Activated CD8-positive, alpha-beta T cell treated with anti-CD3 and anti-CD28 coated beads for 36 hours (primary cell): ENCODE results near the gene ALDH3A2. TPM values are rescaled to one million over a fixed set of nuclear protein-coding genes. Genes with fewer than 3 reads are reported as not detected.

ENCODE experiments used
- ATAC-seq: fragments of 200-7000 bp; cut with Tn5 transposase; one replicate; pipeline ENCODE4 v1.10.0; 2021; ENCODE audit warnings: mild to moderate bottlenecking, moderate library complexity
- CTCF ChIA-PET: fragments of 350-600 bp; sonication (Branson Sonifier 250); formaldehyde crosslinking; loops from one replicate; lab custom pipeline; 2021; ENCODE audit warnings: antibody characterized with exemption; lab: Charles Lee
- POLR2A ChIA-PET: fragments of 350-600 bp; sonication (Branson Sonifier 250); formaldehyde crosslinking; loops from one replicate; lab custom pipeline; 2021; ENCODE audit warnings: antibody characterized with exemption; lab: Charles Lee
- DNase-seq: peaks from one replicate; pipeline ENCODE4 v3.0.0-alpha.2; 2020
- H3K27ac Mint-ChIP-seq: one replicate; pipeline ENCODE4 v1.8.0; 2021; ENCODE audit warnings: mild to moderate bottlenecking, mixed read lengths
- H3K27me3 Mint-ChIP-seq: one replicate; pipeline ENCODE4 v1.8.0; 2021; ENCODE audit warnings: mixed read lengths
- H3K36me3 Mint-ChIP-seq: one replicate; pipeline ENCODE4 v1.8.0; 2021; ENCODE audit warnings: low read depth, mixed read lengths
- H3K4me1 Mint-ChIP-seq: one replicate; pipeline ENCODE4 v1.8.0; 2021; ENCODE audit warnings: low read depth, mixed read lengths
- H3K4me3 Mint-ChIP-seq: one replicate; pipeline ENCODE4 v1.8.0; 2021; ENCODE audit warnings: mild to moderate bottlenecking, moderate library complexity, mixed read lengths
- H3K9me3 Mint-ChIP-seq: one replicate; pipeline ENCODE4 v1.8.0; 2021; ENCODE audit warnings: mixed read lengths
- CTCF ChIP-seq: fragments of 200-600 bp; IDR thresholded peaks from one replicate; pipeline ENCODE4 v1.8.0; 2022; ENCODE audit warnings: antibody characterized with exemption, mild to moderate bottlenecking
- intact Hi-C: fragments of 100-400 bp; cut with micrococcal nuclease; formaldehyde crosslinking; loops from one replicate; pipeline ENCODE4 v1.10.0; 2022
- total RNA-seq, 2 experiments: library from RNA; stranded (reverse); gene quantifications; one replicate each; pipeline ENCODE4 v1.2.3, GENCODE V29; 2021

The ALDH3A2 gene
- total RNA-seq, 2 experiments from 2014 or later: 17.6 to 20.3 TPM

DNA sequence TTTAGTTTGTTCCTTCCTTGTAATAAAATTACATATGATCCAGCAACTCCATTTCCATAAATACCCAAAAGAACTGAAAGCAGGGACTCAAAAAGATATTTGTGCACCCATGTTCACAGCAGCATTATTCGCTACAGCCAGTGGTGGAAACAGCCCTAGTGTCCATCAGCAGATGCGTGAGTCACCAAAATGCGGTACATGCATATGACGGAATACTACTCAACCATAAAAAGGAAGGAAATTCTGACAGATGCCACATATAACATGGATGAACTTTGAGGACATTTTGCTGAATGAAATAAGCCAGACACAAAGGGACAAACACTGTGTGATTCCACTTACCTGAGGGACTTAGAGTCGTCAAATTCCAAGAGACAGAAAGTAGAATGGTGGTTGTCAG is 76.9 kb downstream of the ALDH3A2 start:
- intact Hi-C loops: no loop called here
- no peaks in the 10 kb centered on the region for H3K9me3 Mint-ChIP-seq
- ATAC-seq: no peak
- CTCF ChIA-PET: interaction anchor here (0.8 kb wide), 1 partner anchor 19 kb away, joined by 3 read pairs; no protein-coding TSS in a partner anchor
- H3K27me3 Mint-ChIP-seq: no peaks in the 10 kb centered on the region
- H3K27ac Mint-ChIP-seq: no peak overlapping the region
- H3K4me3 Mint-ChIP-seq: no peak overlapping the region
- TF ChIP-seq CTCF: no peak
- POLR2A ChIA-PET: interaction anchor here (0.6 to 1.0 kb wide), 2 partner anchors 77 to 78 kb away, joined by 3 to 5 read pairs; partner anchors contain the start of gene ALDH3A2
- peaks cover 13% of the 10 kb centered on the region for H3K4me1 Mint-ChIP-seq
- H3K36me3 Mint-ChIP-seq: no peaks in the 10 kb centered on the region
- DNase-seq: no peak

- Mint-ChIP-seq H3K4me3 (no peak overlapping the region), H3K36me3 (no peaks in the 10 kb centered on the region), H3K27me3 (no peaks in the 10 kb centered on the region), H3K9me3 (no peaks in the 10 kb centered on the region), H3K4me1 (peaks cover 13% of the 10 kb centered on the region), H3K27ac (no peak overlapping the region)
- ATAC-seq (no peak), DNase-seq (no peak)
- intact Hi-C loops: no loop called here
- no peak for TF ChIP-seq CTCF
- CTCF ChIA-PET: interaction anchor here (0.8 to 2.5 kb wide), 5 partner anchors 18 to 364 kb away, joined by 3 to 9 read pairs (median 3); partner anchors contain the start of gene B9D1
- POLR2A ChIA-PET: no interaction called here
Observed at GRCh38 chr17:19726631-19727376, 78.3 kb downstream of the ALDH3A2 start.

Other genes starting within 250 kb of the ALDH3A2 start
- gene RNF112, start 237.5 kb upstream of the ALDH3A2 start, total RNA-seq: under 1 TPM; 0.34 to 0.63 TPM
- gene SLC47A1, start 114.9 kb upstream of the ALDH3A2 start, total RNA-seq: under 1 TPM in 1 of 2 experiments, not detected in 1; 0.11 TPM
- gene SLC47A2, start 67.8 kb downstream of the ALDH3A2 start, total RNA-seq: not detected
- under 1 TPM; 0.38 to 0.92 TPM for gene ALDH3A1, start 99.5 kb downstream of the ALDH3A2 start, total RNA-seq
- 1 to 10 TPM; 6.3 TPM for gene ULK2, start 219.2 kb downstream of the ALDH3A2 start, total RNA-seq